Stimulated activated naive B cell treated with anti-CD40 and anti-IgM and Interleukin-4, amounts not matched to agents 10 μg/mL and 1 μg/mL and 100 μg/mL, for 72 hours (primary cell): ENCODE results near the gene ATXN7L3.

Source experiments
- ATAC-seq, 2 donors: fragments of 150-1000 bp; cut with Tn5 transposase; replicated peaks; 2 replicates each; pipeline ENCODE4 v1.10.0; 2021; ENCODE audit warnings: moderate library complexity in 1 of 2
- DNase-seq: peaks from one replicate; pipeline ENCODE4 v3.0.0; 2021
- H3K27ac Mint-ChIP-seq: one replicate; pipeline ENCODE4 v1.8.0; 2022; ENCODE audit warnings: mild to moderate bottlenecking, mixed read lengths
- H3K27me3 Mint-ChIP-seq, 2 donors: one replicate each; pipeline ENCODE4 v1.8.0; 2022; ENCODE audit warnings: mixed read lengths in 2 of 2
- H3K36me3 Mint-ChIP-seq, 2 donors: one replicate each; pipeline ENCODE4 v1.8.0; 2022; ENCODE audit warnings: mixed read lengths in 2 of 2, mild to moderate bottlenecking in 1 of 2
- H3K4me1 Mint-ChIP-seq, 2 donors: one replicate each; pipeline ENCODE4 v1.8.0; 2022; ENCODE audit warnings: mixed read lengths in 2 of 2, mild to moderate bottlenecking in 1 of 2
- H3K4me3 Mint-ChIP-seq, 2 donors: one replicate each; pipeline ENCODE4 v1.8.0; 2022; ENCODE audit warnings: mild to moderate bottlenecking in 2 of 2, mixed read lengths in 2 of 2, moderate library complexity in 1 of 2
- H3K9me3 Mint-ChIP-seq, 2 donors: one replicate each; pipeline ENCODE4 v1.8.0; 2022; ENCODE audit warnings: mixed read lengths in 2 of 2, mild to moderate bottlenecking in 1 of 2

ATXN7L3 gene

GRCh38 chr17:44186307-44187130 lies 13.2 kb downstream of the ATXN7L3 start, which contains the start of gene TMUB2:
TMUB2 (plus strand) TSS chr17:44186972; CDS start chr17:44187709, 737 bp downstream.
- peak within 1 kb of the TSS; percentile 93 to 99 for H3K4me3 Mint-ChIP-seq
- DNase-seq (peak; percentile 99), ATAC-seq (peak; percentile 89 to 94)
- H3K27me3 Mint-ChIP-seq: no peaks in the 10 kb centered on the region
- H3K27ac Mint-ChIP-seq: peak within 1 kb of the TSS; percentile 99
- peaks cover 31 to 59% of the 10 kb centered on the region in 2 donors for H3K4me1 Mint-ChIP-seq
- H3K36me3 Mint-ChIP-seq: peaks cover 20 to 41% of the 10 kb centered on the region in 2 donors
- no peaks in the 10 kb centered on the region for H3K9me3 Mint-ChIP-seq

GRCh38 chr17:44184212-44184810 lies 15.4 kb downstream of the ATXN7L3 start:
- H3K9me3 Mint-ChIP-seq: no peaks in the 10 kb centered on the region
- H3K27ac Mint-ChIP-seq: no peak overlapping the region
- ATAC-seq (no peak), DNase-seq (no peak)
- peaks cover 26 to 59% of the 10 kb centered on the region in 2 donors for H3K4me1 Mint-ChIP-seq
- H3K4me3 Mint-ChIP-seq: no peak overlapping the region
- H3K27me3 Mint-ChIP-seq: no peaks in the 10 kb centered on the region
- H3K36me3 Mint-ChIP-seq: peaks cover 14 to 28% of the 10 kb centered on the region in 2 donors

DNA sequence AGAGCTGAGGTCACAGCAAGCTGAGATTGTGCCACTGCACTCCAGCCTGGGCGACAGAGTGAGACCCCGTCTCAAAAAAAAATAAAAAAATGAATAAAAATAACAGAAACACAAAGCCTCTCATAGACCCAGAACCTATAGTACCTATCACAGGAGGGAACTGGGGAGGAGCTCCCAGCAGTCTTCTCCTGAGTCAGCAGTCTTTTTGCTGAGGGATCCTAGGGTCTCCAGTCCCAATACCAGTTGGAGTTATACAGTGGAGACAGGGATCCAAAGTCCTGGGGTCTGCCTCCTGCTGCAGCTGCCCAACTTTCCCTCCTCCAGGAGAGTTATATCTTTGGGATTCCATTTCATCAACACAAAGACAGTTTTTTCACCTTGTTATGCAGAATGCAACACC lies 16.7 kb downstream of the ATXN7L3 start:
- Mint-ChIP-seq H3K4me1 (peaks cover 20 to 52% of the 10 kb centered on the region in 2 donors), H3K4me3 (no peak overlapping the region), H3K27me3 (no peaks in the 10 kb centered on the region), H3K9me3 (no peaks in the 10 kb centered on the region), H3K36me3 (peaks cover 19 to 33% of the 10 kb centered on the region in 2 donors), H3K27ac (no peak overlapping the region)
- DNase-seq: no peak
- ATAC-seq: no peak

DNA sequence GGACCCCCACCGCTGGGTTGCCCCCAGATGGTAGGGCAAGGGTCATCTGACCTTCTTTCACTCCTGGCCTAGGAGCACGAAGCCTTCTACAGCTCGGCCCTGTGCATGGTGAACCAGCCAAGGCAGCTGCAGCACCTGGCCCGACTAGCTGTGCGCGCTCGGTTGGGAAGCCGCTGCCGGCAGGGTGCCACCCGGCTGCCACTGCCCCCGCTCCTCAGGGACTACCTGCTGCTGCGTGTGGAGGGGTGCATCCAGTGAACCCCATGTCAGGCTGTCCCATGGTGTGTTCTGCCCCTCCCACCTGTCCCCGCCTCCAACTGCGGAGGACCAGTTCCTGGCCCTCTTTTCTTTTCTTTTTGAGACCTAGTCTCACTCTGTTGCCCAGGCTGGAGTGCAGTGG lies 21.6 kb downstream of the ATXN7L3 start:
- Mint-ChIP-seq H3K27ac (no peak overlapping the region), H3K4me3 (no peak overlapping the region), H3K36me3 (peaks cover 23 to 29% of the 10 kb centered on the region in 2 donors), H3K4me1 (peaks cover 5 to 18% of the 10 kb centered on the region in 2 donors), H3K27me3 (no peaks in the 10 kb centered on the region), H3K9me3 (no peaks in the 10 kb centered on the region)
- ATAC-seq: no peak
- DNase-seq: no peak

DNA sequence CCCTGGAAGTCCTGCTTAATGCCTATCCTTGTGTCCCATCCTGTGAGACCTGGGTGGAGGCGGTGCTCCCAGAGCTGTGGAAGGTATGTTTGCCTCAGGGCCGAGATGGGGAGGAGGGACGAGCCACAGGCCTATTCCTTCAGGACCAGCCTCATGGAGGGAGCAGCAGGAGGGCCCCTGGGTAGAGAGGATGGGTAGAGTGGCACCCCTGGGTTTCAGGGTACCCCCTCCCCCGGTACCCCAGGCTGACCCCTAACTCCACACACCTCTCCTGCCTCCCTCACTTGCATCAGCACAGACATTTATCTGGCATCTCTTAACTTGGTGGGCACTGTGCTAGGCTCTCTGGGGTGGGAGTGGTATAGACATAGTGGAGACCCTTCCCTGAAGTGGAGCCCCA lies 22.0 kb downstream of the ATXN7L3 start:
- DNase-seq: no peak
- no peak for ATAC-seq
- no peak overlapping the region for H3K27ac Mint-ChIP-seq
- no peaks in the 10 kb centered on the region for H3K27me3 Mint-ChIP-seq
- H3K36me3 Mint-ChIP-seq: peaks cover 23 to 29% of the 10 kb centered on the region in 2 donors
- no peaks in the 10 kb centered on the region for H3K9me3 Mint-ChIP-seq
- H3K4me3 Mint-ChIP-seq: no peak overlapping the region
- H3K4me1 Mint-ChIP-seq: peaks cover 5 to 16% of the 10 kb centered on the region in 2 donors

GRCh38 chr17:44176671-44177501 lies 22.8 kb downstream of the ATXN7L3 start:
- Mint-ChIP-seq H3K4me3 (no peak overlapping the region), H3K36me3 (peaks cover 23 to 25% of the 10 kb centered on the region in 2 donors), H3K27ac (peak overlapping the region; percentile 65), H3K4me1 (peaks cover 3 to 8% of the 10 kb centered on the region in 2 donors), H3K27me3 (no peaks in the 10 kb centered on the region), H3K9me3 (no peaks in the 10 kb centered on the region)
- ATAC-seq (no peak), DNase-seq (no peak)

GRCh38 chr17:44176257-44176656 lies 23.4 kb downstream of the ATXN7L3 start:
- H3K27ac Mint-ChIP-seq: peak overlapping the region; percentile 42
- ATAC-seq (peak; percentile 36 to 45), DNase-seq (no peak)
- H3K27me3 Mint-ChIP-seq: no peaks in the 10 kb centered on the region
- H3K4me3 Mint-ChIP-seq: no peak overlapping the region
- peaks cover 0 to 5% of the 10 kb centered on the region in 2 donors for H3K4me1 Mint-ChIP-seq
- H3K36me3 Mint-ChIP-seq: peaks cover 19 to 22% of the 10 kb centered on the region in 2 donors
- no peaks in the 10 kb centered on the region for H3K9me3 Mint-ChIP-seq

DNA sequence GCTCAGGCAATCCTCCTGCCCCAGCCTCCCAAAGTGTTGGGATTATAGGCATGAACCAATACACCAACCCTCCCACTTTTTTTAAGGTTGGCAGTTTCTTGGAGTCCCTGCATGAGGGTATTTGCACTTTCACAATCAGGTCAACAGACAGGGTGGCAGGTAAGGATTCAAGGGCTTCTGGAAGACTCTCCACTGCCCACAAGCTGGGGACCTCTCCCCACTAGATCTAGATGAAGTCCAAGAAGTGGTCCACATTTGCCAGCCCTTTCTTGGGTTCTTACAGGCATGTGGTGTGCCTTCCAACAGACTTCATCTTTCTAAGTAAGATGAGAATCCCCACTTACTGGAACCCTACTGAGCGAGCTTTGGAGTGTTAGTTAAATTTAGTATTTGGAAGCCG lies 25.3 kb downstream of the ATXN7L3 start:
- H3K9me3 Mint-ChIP-seq: no peaks in the 10 kb centered on the region
- no peak overlapping the region for H3K27ac Mint-ChIP-seq
- no peak for DNase-seq
- peaks cover 8 to 18% of the 10 kb centered on the region in 2 donors for H3K4me1 Mint-ChIP-seq
- H3K27me3 Mint-ChIP-seq: no peaks in the 10 kb centered on the region
- ATAC-seq: no peak
- no peak overlapping the region for H3K4me3 Mint-ChIP-seq
- H3K36me3 Mint-ChIP-seq: peaks cover 18 to 21% of the 10 kb centered on the region in 2 donors

GRCh38 chr17:44171931-44172455 lies 27.7 kb downstream of the ATXN7L3 start:
- Mint-ChIP-seq H3K36me3 (peaks cover 9 to 10% of the 10 kb centered on the region in 2 donors), H3K27me3 (no peaks in the 10 kb centered on the region)
- no peak for DNase-seq

DNA sequence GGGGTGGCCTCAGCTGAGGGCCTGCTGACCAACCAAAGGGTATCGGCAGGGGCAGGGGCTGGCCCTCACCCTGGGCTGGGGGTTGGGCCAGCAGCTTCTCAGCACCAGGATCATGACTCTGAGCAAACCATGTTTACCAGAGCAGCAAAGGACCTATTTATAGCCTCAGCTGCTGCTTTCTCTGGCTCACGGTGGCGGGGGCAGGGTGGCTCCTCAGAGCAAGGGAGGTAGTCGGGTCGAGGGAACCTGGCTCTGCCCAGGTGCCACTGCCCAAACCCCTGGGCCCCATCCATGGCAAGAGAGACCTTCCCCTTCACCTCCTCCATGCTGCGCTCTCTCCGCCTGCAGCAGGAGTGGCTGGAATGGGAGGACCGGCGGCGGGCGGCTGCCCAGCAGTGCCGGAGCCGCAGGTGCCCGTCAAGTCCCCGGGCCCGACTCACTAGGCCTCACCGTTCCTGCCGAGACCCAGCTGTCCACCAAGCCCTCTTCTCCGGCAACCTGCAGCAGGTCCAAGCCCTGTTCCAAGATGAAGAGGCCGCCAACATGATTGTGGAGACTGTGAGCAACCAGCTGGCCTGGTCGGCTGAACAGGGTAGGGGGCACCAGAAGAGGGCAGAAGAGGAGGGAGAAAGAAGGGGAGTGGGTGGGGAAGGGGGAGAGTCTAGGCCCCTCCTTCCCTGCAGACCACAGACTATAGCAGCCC lies 29.0 kb downstream of the ATXN7L3 start, which contains the start of gene ASB16:
TSS of gene ASB16 (plus strand) at position 206 of the 703 bp plus-strand sequence. CDS start at position 292, 86 bp downstream.
- Mint-ChIP-seq H3K4me1 (peaks cover 13 to 26% of the 10 kb centered on the region in 2 donors), H3K27me3 (no peaks in the 10 kb centered on the region), H3K27ac (no peak within 1 kb of the TSS), H3K9me3 (no peaks in the 10 kb centered on the region), H3K4me3 (no peak within 1 kb of the TSS), H3K36me3 (peaks cover 1 to 4% of the 10 kb centered on the region in 2 donors)
- ATAC-seq (peak; percentile 19 to 20), DNase-seq (no peak)

More at GRCh38 chr17:44171931-44172455, 27.7 kb downstream of the ATXN7L3 start:
- Mint-ChIP-seq H3K27ac (no peak overlapping the region), H3K9me3 (no peaks in the 10 kb centered on the region), H3K4me3 (no peak overlapping the region), H3K4me1 (peaks cover 13 to 26% of the 10 kb centered on the region in 2 donors)
- ATAC-seq: no peak

- Mint-ChIP-seq H3K4me3 (no peak overlapping the region), H3K4me1 (peaks cover 13 to 26% of the 10 kb centered on the region in 2 donors), H3K36me3 (peaks cover 0 to 2% of the 10 kb centered on the region in 2 donors), H3K9me3 (no peaks in the 10 kb centered on the region), H3K27ac (no peak overlapping the region), H3K27me3 (no peaks in the 10 kb centered on the region)
- DNase-seq: no peak
- ATAC-seq: no peak
These were observed 29.6 kb downstream of the ATXN7L3 start for GRCh38 chr17:44170135-44170498.

DNA sequence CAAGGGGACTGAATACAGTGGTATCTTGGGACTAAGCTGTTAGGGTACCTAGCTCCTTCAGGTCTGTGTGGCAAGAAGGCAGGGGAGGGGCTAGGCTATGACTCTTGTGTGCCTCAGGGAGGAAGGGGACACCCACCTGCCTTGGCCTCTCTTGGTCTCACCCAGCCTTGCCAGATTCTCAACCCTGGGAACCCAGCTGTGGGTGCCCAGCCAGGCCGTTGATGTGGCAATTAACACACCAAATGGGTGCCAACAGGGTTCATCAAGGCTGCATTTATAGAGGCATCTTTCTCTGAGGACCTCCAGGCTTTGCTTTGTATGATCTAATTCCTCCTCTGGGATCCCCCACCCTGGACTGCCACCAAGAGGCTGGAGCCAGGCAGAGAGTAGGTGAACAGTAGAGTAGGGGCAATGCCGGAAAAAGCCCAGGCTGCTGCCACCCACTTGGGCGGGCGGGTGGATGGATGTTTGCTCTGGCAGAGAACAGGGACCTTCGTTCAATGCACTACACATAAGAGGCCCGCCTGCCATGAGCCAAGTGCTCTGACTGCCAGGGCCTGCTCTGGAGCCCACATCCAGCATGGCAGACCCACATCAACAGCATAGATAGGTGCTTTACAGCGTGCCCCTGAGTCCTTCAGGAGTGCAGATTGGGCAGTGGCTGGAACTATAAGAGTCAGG lies 32.4 kb downstream of the ATXN7L3 start:
- H3K9me3 Mint-ChIP-seq: no peaks in the 10 kb centered on the region
- H3K27ac Mint-ChIP-seq: no peak overlapping the region
- DNase-seq: no peak
- no peaks in the 10 kb centered on the region for H3K27me3 Mint-ChIP-seq
- peaks cover 13 to 26% of the 10 kb centered on the region in 2 donors for H3K4me1 Mint-ChIP-seq
- ATAC-seq: no peak
- peaks cover 2 to 6% of the 10 kb centered on the region in 2 donors for H3K36me3 Mint-ChIP-seq
- no peak overlapping the region for H3K4me3 Mint-ChIP-seq

DNA sequence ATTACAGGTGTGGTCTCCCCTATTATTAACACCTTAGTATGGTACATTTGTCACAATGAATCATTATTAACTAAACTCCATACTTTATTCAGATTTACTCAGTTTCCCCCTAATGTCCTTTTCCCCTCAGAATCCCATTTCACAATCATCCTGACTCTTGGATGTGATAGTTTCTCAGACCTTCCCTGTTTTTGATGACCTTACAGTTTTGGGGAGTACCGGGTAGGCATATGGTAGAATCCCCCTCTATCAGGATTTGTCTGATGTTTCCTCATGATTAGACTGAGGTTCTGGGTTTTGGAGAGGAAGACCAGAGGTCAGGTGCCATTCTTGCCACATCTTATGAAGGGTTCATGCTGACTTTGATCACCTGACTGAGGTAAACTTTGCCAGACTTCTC lies 35.2 kb downstream of the ATXN7L3 start:
- peaks cover 0 to 11% of the 10 kb centered on the region in 2 donors for H3K36me3 Mint-ChIP-seq
- no peak overlapping the region for H3K4me3 Mint-ChIP-seq
- H3K9me3 Mint-ChIP-seq: no peaks in the 10 kb centered on the region
- H3K27ac Mint-ChIP-seq: no peak overlapping the region
- peaks cover 5 to 13% of the 10 kb centered on the region in 2 donors for H3K4me1 Mint-ChIP-seq
- DNase-seq (no peak), ATAC-seq (no peak)
- H3K27me3 Mint-ChIP-seq: no peaks in the 10 kb centered on the region
